Coronary artery (tissue), 2 donors: ENCODE data around the gene NXN.

Experiments used
- DNase-seq: peaks from one replicate; pipeline ENCODE4 v3.0.0-alpha.2; 2017; ENCODE audit warnings: low spot score
- H3K27ac ChIP-seq, 2 donors: fragments of 200-600 bp; sonication (generic); one replicate each; pipeline ENCODE4 v1.5.1; 2016 to 2019
- H3K4me3 ChIP-seq: fragments of 200-600 bp; sonication (generic); 2 replicates; pipeline ENCODE4 v1.5.1; 2016; ENCODE audit warnings: mild to moderate bottlenecking, moderate library complexity
- TF ChIP-seq, protein P1 (sequence below): fragments of 200-600 bp; sonication (generic); IDR thresholded peaks from one replicate; pipeline ENCODE4 v1.5.1; 2019; ENCODE audit warnings: antibody characterized with exemption

NXN gene

DNA sequence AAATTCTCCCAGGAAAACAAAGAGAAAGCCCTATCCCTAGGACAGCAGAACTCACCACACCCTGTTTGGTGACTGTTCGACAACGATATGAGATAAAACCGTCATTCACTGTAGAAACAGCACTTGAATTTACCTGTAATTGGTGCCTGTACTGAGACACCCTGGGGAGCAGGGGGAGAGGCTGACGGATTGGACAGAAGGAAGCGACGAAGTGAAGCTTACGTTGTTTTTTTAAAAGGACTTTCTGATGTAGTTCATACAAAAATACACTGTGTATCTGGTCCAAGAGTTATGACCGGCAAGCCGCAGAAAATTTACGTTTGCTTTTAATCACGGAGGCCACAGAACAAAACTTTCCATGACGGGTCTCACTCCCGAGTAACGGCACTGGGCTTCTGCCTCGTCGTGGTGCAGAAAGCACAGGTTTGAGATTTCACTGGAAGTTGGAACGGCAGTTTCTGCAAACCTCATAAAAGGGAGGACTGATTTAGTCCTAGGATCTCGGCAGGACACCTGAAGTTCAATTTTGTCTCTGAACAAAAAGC lies 9.7 kb downstream of the NXN start:
- no peak for DNase-seq
- Histone ChIP-seq H3K4me3 (peak overlapping the region; percentile 28), H3K27ac (peak overlapping the region; percentile 16 to 33)
- TF ChIP-seq, protein P1, sequence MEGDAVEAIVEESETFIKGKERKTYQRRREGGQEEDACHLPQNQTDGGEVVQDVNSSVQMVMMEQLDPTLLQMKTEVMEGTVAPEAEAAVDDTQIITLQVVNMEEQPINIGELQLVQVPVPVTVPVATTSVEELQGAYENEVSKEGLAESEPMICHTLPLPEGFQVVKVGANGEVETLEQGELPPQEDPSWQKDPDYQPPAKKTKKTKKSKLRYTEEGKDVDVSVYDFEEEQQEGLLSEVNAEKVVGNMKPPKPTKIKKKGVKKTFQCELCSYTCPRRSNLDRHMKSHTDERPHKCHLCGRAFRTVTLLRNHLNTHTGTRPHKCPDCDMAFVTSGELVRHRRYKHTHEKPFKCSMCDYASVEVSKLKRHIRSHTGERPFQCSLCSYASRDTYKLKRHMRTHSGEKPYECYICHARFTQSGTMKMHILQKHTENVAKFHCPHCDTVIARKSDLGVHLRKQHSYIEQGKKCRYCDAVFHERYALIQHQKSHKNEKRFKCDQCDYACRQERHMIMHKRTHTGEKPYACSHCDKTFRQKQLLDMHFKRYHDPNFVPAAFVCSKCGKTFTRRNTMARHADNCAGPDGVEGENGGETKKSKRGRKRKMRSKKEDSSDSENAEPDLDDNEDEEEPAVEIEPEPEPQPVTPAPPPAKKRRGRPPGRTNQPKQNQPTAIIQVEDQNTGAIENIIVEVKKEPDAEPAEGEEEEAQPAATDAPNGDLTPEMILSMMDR = no peak

DNA sequence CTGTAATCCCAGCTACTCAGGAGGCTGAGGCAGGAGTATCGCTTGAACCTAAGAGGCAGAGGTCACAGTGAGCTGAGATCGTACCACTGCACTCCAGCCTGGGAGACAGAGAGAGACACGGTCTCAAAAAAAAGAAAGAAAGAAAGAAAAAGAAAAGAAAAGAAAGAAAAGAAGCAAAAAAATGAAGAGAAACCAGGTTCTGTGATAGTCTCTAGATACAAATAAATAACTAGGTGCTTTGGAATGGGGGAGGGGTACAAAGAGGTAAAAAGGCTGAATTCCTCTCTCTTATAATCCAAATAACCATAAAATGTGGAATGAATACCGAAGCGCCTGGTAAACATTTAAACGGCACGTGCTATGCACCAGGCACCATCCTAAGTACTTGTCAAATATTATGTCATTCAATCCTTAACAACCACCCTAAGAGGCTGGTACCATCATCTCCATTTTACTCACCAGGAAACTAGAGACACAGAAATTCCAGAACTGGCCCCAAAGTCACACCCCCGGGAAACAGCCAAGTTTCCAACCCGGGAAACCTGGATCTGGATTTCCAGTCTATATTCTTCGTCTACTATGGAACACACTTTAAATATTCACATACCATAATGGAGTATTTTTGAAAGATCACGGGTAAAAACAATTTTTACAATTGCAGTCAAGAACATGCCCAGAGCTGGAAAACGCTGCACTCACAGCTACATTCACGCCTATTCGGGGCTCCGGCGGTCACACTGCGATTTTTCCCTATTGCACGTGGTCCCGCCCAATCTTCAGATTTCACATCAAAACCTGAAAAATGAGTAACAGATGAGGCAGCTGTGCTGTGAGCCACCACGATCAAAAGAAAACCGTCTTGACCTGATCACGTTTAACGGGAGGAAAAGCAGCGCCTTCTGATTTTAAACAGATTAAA lies 10.5 kb downstream of the NXN start:
- peak overlapping the region in 1 of 2 donors; percentile 16 for H3K27ac ChIP-seq
- TF ChIP-seq, protein P1 = no peak
- DNase-seq = no peak
- H3K4me3 ChIP-seq = no peak overlapping the region

DNA sequence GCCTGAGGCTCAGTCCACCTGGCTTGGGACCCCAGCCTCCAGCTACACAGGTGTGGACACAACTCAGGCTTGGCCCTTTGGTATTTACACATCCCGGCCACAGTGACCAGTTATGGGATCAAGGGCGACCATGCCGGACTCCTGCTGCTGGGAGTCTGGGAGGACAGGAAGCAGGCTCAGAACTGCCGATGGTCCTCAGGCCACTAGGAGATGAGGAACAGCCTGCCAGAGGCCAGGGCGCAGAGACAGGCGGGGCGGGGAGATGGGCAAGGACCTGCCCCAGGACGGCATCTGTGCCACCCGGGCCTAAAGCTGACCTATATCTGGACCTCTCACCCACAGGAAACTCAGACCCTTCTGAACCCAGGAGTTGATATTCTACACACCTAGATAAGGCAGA lies 12.5 kb downstream of the NXN start:
- TF ChIP-seq, protein P1 = no peak
- DNase-seq = no peak
- no peak overlapping the region for H3K27ac ChIP-seq

DNA sequence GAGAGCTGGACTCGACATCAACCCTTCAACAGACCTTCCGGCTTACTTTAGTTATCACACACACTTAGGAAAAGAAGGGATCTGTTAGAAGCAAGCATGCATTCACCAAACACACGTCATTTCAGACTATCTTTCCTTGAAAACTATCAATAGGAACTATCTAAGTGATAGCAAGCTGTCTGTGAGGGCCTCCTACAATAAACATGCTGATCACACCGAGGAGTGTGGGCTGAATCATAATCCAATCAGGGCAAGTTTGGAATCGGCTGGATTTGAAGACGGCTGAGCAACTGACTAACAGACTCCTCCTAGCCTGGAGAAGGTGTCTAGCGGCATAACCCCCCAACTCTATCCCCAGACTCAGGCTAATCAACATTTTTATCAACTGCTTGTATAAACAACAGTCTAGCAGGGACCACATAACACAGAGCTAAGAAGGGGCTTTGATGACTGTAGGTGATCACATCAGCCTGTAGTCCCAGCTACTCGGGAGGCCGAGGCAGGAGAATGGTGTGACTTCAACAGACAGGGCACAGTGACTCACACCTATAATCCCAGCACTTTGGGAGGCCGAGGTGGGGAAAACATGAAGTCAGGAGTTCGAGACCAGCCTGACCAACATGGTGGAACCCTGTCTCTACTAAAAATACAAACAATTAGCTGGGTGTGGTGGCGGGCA lies 14.1 kb downstream of the NXN start:
- H3K4me3 ChIP-seq = no peak overlapping the region
- DNase-seq = no peak
- TF ChIP-seq, protein P1 = no peak
- no peak overlapping the region for H3K27ac ChIP-seq

More for the DNA sequence above, 12.5 kb downstream of the NXN start:
- no peak overlapping the region for H3K4me3 ChIP-seq

DNA sequence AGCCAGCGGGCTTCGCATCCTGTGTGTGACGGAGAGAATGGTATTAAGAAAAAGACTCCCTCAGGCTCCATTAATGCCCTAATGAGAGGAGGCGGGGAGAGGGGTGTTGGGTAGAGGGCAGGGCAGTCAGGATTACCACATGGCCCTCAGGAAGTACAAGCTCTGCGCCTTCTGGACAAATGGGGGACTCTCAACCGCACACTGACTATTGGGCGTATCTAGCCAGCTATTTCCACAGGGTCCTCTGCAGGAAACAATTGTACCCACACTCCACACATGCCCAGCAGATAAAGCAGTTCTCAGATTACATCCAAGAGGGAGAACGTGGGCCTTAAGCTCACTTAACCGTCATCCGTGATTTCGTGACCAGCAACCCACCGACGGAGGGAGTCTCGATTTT lies 14.7 kb downstream of the NXN start:
- H3K27ac ChIP-seq = no peak overlapping the region

DNA sequence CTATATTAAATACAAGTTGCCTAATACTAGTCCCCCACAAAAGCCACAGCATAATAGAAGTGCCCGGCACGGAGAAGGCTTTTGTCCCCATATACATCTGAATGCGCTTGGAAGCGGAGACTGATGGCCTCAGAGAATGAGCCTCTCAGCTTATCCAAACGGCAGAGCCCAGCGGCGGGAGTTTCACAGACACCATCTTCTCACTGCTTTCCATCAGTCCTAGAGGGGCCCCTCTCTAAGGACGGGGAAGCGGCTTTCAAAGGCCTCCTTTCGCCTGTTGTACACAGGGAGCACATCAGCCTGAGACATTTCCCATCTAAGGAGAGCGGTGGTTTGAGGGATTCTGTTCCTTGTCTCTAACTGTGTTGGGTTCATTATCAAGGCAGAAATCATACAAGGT lies 16.9 kb downstream of the NXN start:
- TF ChIP-seq, protein P1 = no peak
- H3K27ac ChIP-seq = no peak overlapping the region
- DNase-seq = no peak
- no peak overlapping the region for H3K4me3 ChIP-seq

More for the DNA sequence above, 14.7 kb downstream of the NXN start:
- DNase-seq = no peak
- no peak overlapping the region for H3K4me3 ChIP-seq
- TF ChIP-seq, protein P1 = no peak
